ENCODE measurements around the gene CHST14.
A peak's percentile ranks its signal among the peaks of the same experiment; 100 is the strongest.

DNA sequence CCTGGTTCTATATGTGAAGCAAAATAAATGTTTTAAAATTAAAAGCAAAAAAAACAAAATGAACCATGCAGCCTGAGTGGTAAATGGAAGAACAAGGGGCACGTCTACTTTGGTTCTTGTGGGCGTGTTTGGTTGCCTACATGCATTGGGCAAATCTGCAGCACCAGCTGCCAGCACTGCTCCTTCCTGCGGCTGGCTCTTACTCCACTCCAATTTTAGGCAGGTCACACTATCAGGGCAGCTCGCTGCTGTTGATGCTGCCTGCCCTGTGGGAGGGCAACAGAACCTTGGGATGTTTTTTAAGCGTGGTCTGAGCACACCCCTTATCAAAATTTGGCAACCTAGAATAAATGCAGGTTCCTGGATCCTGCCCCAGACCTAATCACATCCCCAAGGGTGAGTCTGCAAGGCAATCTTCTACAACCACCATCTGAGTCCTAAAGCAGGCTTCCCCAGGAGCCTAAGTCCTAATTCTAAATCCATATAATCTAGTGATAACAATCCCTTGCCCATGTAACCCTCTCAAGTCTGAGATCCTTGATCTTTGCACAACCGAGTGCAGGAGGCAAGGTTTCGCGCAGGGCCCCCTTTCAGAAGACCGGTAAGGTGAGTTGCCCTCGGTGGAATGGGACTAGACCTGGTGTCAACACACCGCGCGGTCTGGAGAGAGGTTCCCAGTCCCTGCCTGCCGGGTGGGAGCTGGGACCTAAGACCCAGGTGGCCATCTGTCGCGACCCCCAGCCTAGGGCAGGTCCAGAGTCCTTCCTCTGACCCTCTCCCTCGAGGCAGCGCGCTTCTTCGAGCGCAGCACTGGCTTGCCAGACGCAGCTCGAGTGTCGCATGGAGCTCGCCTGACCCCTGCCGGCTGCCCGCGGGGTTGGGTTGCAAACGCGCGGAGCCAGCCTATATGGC is 49.3 kb upstream of the CHST14 start:
- TF ChIP-seq, protein P1, sequence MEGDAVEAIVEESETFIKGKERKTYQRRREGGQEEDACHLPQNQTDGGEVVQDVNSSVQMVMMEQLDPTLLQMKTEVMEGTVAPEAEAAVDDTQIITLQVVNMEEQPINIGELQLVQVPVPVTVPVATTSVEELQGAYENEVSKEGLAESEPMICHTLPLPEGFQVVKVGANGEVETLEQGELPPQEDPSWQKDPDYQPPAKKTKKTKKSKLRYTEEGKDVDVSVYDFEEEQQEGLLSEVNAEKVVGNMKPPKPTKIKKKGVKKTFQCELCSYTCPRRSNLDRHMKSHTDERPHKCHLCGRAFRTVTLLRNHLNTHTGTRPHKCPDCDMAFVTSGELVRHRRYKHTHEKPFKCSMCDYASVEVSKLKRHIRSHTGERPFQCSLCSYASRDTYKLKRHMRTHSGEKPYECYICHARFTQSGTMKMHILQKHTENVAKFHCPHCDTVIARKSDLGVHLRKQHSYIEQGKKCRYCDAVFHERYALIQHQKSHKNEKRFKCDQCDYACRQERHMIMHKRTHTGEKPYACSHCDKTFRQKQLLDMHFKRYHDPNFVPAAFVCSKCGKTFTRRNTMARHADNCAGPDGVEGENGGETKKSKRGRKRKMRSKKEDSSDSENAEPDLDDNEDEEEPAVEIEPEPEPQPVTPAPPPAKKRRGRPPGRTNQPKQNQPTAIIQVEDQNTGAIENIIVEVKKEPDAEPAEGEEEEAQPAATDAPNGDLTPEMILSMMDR (IDR thresholded peaks at IDR 0.05), result peak; percentile 87 to 99 (median 94)
- no peak for TF ChIP-seq POLR2A (IDR thresholded peaks at IDR 0.05)

Data from heart left ventricle (tissue), 13 donors.